GM23338 (cell line): ENCODE results near the gene MAP3K13. TPM values are rescaled to one million over a fixed set of nuclear protein-coding genes. Genes with fewer than 3 reads are reported as not detected.

Experiments used
- ATAC-seq: fragments of 200-7000 bp; cut with Tn5 transposase; 3 replicates; pipeline ENCODE4 v1.9.1; 2020
- DNase-seq: peaks from one replicate; pipeline ENCODE4 v3.0.0-alpha.2; 2015; ENCODE audit warnings: low spot score
- H2AFZ ChIP-seq: fragments of 200-600 bp; sonication (generic); 2 replicates; pipeline ENCODE4 v1.8.0; 2016; ENCODE audit warnings: antibody characterized with exemption, mild to moderate bottlenecking, moderate library complexity
- H3F3A ChIP-seq: fragments of 200-600 bp; sonication (generic); replicated peaks from 2 replicates; pipeline ENCODE4 v1.8.0; 2017; ENCODE audit warnings: antibody characterized with exemption, mixed run types, low read depth
- H3K27ac ChIP-seq: fragments of 200-600 bp; sonication (generic); 2 replicates; pipeline ENCODE4 v1.6.1; 2016; ENCODE audit warnings: low read depth
- H3K27me3 ChIP-seq: fragments of 200-600 bp; sonication (generic); 2 replicates; pipeline ENCODE4 v1.8.0; 2016; ENCODE audit warnings: mild to moderate bottlenecking, mixed run types, moderate library complexity; ENCODE audit not compliant: insufficient read depth
- H3K36me3 ChIP-seq: fragments of 200-600 bp; sonication (generic); 2 replicates; pipeline ENCODE4 v1.8.0; 2016; ENCODE audit warnings: mild to moderate bottlenecking; ENCODE audit not compliant: insufficient read depth
- H3K4me1 ChIP-seq: fragments of 200-600 bp; sonication (generic); 2 replicates; pipeline ENCODE4 v1.8.0; 2016; ENCODE audit warnings: mild to moderate bottlenecking, moderate library complexity; ENCODE audit not compliant: insufficient read depth
- H3K4me2 ChIP-seq: fragments of 200-600 bp; sonication (generic); 2 replicates; pipeline ENCODE4 v1.7.1; 2017; ENCODE audit warnings: mixed run types
- H3K4me3 ChIP-seq: fragments of 200-600 bp; sonication (generic); 2 replicates; pipeline ENCODE4 v1.6.1; 2016; ENCODE audit warnings: mixed run types
- H3K79me2 ChIP-seq: fragments of 200-600 bp; sonication (generic); replicated peaks from 2 replicates; pipeline ENCODE4 v1.8.0; 2017; ENCODE audit warnings: mild to moderate bottlenecking; ENCODE audit not compliant: insufficient read depth
- H3K9me2 ChIP-seq: fragments of 200-600 bp; sonication (generic); 2 replicates; pipeline ENCODE4 v1.8.0; 2017; ENCODE audit not compliant: insufficient read depth
- H4K20me1 ChIP-seq: fragments of 200-600 bp; sonication (generic); replicated peaks from 2 replicates; pipeline ENCODE4 v1.8.0; 2017; ENCODE audit warnings: mild to moderate bottlenecking; ENCODE audit not compliant: insufficient read depth
- H3K27ac Mint-ChIP-seq: 2 replicates; pipeline ENCODE4 v1.8.0; 2020; ENCODE audit warnings: inconsistent platforms, mild to moderate bottlenecking, moderate library complexity, mixed read lengths
- H3K27me3 Mint-ChIP-seq: 3 replicates; pipeline ENCODE4 v1.8.0; 2022; ENCODE audit warnings: low read depth, mild to moderate bottlenecking, moderate library complexity, mixed read lengths, inconsistent platforms; ENCODE audit not compliant: insufficient read depth, poor library complexity
- H3K36me3 Mint-ChIP-seq: 3 replicates; pipeline ENCODE4 v1.8.0; 2021; ENCODE audit warnings: low read depth, mild to moderate bottlenecking, inconsistent platforms, moderate library complexity, mixed read lengths
- H3K4me1 Mint-ChIP-seq: 3 replicates; pipeline ENCODE4 v1.8.0; 2020; ENCODE audit warnings: mild to moderate bottlenecking, inconsistent platforms, mixed read lengths
- H3K4me3 Mint-ChIP-seq: 3 replicates; pipeline ENCODE4 v1.8.0; 2021; ENCODE audit warnings: moderate library complexity, mild to moderate bottlenecking, inconsistent platforms, mixed read lengths
- H3K9me3 Mint-ChIP-seq: 3 replicates; pipeline ENCODE4 v1.8.0; 2020; ENCODE audit warnings: moderate library complexity, mild to moderate bottlenecking, inconsistent platforms, mixed read lengths
- CREB1 ChIP-seq: fragments of 250-450 bp; sonication (Bioruptor Pico); IDR thresholded peaks from 2 replicates; pipeline ENCODE4 v1.5.0; 2020; ENCODE audit warnings: low read depth, mild to moderate bottlenecking, moderate library complexity
- CTCF ChIP-seq, 2 experiments: fragments of 200-600 bp in 1 of 2; sonication (generic) in 1 of 2; conservative IDR thresholded peaks; 2 replicates each; pipeline versions ENCODE4 v1.5.1 to v1.6.1; 2016 to 2017; ENCODE audit warnings: antibody characterized with exemption in 2 of 2, low read depth in 2 of 2, mild to moderate bottlenecking in 2 of 2, moderate library complexity in 1 of 2
- EZH2phosphoT487 ChIP-seq: fragments of 200-600 bp; sonication (generic); IDR thresholded peaks from one replicate; pipeline ENCODE4 v1.8.1; 2018; ENCODE audit warnings: antibody characterized with exemption; ENCODE audit not compliant: unreplicated experiment
- POLR2AphosphoS5 ChIP-seq: IDR thresholded peaks from 2 replicates; pipeline ENCODE4 v1.6.1; 2016; ENCODE audit warnings: antibody characterized with exemption, low read depth
- STAT1 ChIP-seq: IDR thresholded peaks from one replicate; pipeline ENCODE4 v1.6.1; 2016; ENCODE audit warnings: antibody characterized with exemption; ENCODE audit not compliant: unreplicated experiment
- ZNF114 ChIP-seq: fragments of 250-450 bp; sonication (Bioruptor Pico); IDR thresholded peaks from 2 replicates; pipeline ENCODE4 v1.5.0; 2020; ENCODE audit warnings: mild to moderate bottlenecking, moderate library complexity
- ZNF331 ChIP-seq: fragments of 250-450 bp; sonication (Bioruptor Pico); IDR thresholded peaks from 2 replicates; pipeline ENCODE4 v1.5.0; 2020; ENCODE audit warnings: low read depth, mild to moderate bottlenecking, moderate library complexity
- long read RNA-seq: library from polyadenylated mRNA; unstranded; transcript quantifications from one replicate; pipeline ENCODE4 v2.0.0, GENCODE V29; 2020; ENCODE audit not compliant: unreplicated experiment
- polyA plus RNA-seq: library from polyadenylated mRNA; unstranded; fragments of >200 nt; fragmentation: Nextera tagmentation; extraction: Ambion mirVana; gene quantifications from 2 replicates; pipeline ENCODE4 v1.2.1, GENCODE V29; 2016
- total RNA-seq: library from RNA; depleted of rRNA; stranded (reverse); fragments of >200 nt; shearing (Covaris generic); gene quantifications from 2 replicates; pipeline ENCODE4 v1.2.3, GENCODE V29; 2014; rRNA removed
- TF ChIP-seq, protein P1 (sequence below): IDR thresholded peaks from 2 replicates; pipeline ENCODE4 v1.6.1; 2016; ENCODE audit warnings: antibody characterized with exemption
- TF ChIP-seq, protein P2 (sequence below): fragments of 250-450 bp; sonication (Bioruptor Pico); IDR thresholded peaks from 2 replicates; pipeline ENCODE4 v1.5.0; 2020; ENCODE audit warnings: mild to moderate bottlenecking, moderate library complexity

Gene MAP3K13
- total RNA-seq (10.7 and 18.9 TPM in 2 replicates), polyA plus RNA-seq (128 and 129 TPM in 2 replicates)
- long read RNA-seq, transcript MAP3K13-212 (3 exons, 1,681 nt) = major isoform, 10 of 12 reads
- long read RNA-seq, partial matches to known transcripts = 0 of 12 reads
- long read RNA-seq, other reads (novel, unspliced or antisense) = 1 of 12 reads

DNA sequence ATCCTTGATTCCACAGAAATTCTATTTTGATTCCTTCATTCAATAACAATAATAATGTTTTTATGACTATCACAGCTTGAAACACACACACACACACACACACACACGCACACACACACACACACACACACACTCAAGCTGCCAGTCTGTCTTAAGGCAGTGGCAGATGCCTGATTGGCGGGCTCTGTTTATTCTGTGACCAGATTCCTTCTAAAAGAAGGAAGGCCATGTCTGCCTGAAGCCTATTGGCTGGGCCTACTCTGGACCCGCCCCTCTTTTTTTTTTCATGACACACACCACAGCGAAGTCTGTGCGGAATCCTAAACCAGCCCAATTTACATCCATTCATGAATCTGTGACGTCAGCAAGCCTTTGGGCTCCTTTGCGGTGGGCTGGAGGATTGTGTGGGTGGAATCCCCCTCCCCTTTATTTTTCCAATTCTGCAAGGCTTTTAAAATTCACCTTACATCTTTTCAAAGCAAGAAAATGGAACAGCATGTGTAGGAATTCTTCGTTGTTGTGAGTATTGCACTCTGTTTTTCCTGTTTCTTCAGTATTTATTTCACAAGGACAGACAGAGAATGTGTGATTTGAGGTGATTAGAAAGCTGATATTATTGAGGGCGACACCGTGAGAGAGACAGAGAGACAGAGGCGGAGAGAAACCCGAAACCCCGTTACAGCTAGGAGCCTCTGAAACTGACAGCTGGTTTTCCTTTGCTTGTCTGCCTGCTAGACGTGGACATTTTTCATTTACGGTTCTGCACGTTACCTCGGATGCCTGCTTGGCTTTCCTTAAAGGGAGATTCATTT, at the start of gene MAP3K13:
Gene MAP3K13, plus strand, starts transcription at position 287 of the 812 bp plus-strand sequence. CDS start 65,446 bp downstream, outside the sequence.
- Histone ChIP-seq H3K4me1 (peaks cover 3% of the 10 kb centered on the region; the same call in 1 of the 2 replicates), H2AFZ (peak within 1 kb of the TSS; percentile 90), H3F3A (no peaks in the 10 kb centered on the region), H3K27me3 (peaks cover 19% of the 10 kb centered on the region), H3K36me3 (no peaks in the 10 kb centered on the region), H3K79me2 (no peaks in the 10 kb centered on the region), H3K27ac (no peak within 1 kb of the TSS), H4K20me1 (no peaks in the 10 kb centered on the region), H3K9me2 (no peaks in the 10 kb centered on the region), H3K4me3 (peak within 1 kb of the TSS; percentile 68), H3K4me2 (peak within 1 kb of the TSS; percentile 91)
- no peaks in the 10 kb centered on the region for H3K9me3 Mint-ChIP-seq
- H3K27me3 Mint-ChIP-seq = peaks cover 4% of the 10 kb centered on the region
- peak; percentile 90 for TF ChIP-seq CREB1 (CRISPR knock-in tag)
- TF ChIP-seq ZNF114 (CRISPR knock-in tag) = no peak
- DNase-seq = peak; percentile 94
- H3K4me1 Mint-ChIP-seq = peaks cover 5% of the 10 kb centered on the region; the same call in 2 of the 3 replicates
- no peaks in the 10 kb centered on the region for H3K36me3 Mint-ChIP-seq
- no peak within 1 kb of the TSS for H3K27ac Mint-ChIP-seq
- ATAC-seq = peak; percentile 99
- peak within 1 kb of the TSS; percentile 89 for H3K4me3 Mint-ChIP-seq

- Mint-ChIP-seq H3K4me1 (peaks cover 4% of the 10 kb centered on the region; the same call in 2 of the 3 replicates), H3K36me3 (peaks cover 16% of the 10 kb centered on the region), H3K27ac (no peak overlapping the region), H3K27me3 (no peaks in the 10 kb centered on the region), H3K4me3 (no peak overlapping the region), H3K9me3 (peaks cover 16% of the 10 kb centered on the region)
- DNase-seq (no peak), ATAC-seq (no peak)
- Histone ChIP-seq H2AFZ (no peak overlapping the region), H3K27ac (no peak overlapping the region), H3K27me3 (no peaks in the 10 kb centered on the region), H3K36me3 (no peaks in the 10 kb centered on the region; the same call in 1 of the 2 replicates), H3K4me3 (no peak overlapping the region), H3K4me2 (no peak overlapping the region), H3F3A (no peaks in the 10 kb centered on the region), H3K4me1 (peaks cover 8% of the 10 kb centered on the region), H4K20me1 (no peaks in the 10 kb centered on the region), H3K79me2 (no peaks in the 10 kb centered on the region), H3K9me2 (no peaks in the 10 kb centered on the region)
- TF ChIP-seq EZH2phosphoT487 (no peak), STAT1 (no peak), POLR2AphosphoS5 (no peak), ZNF331 (CRISPR knock-in tag) (no peak), CTCF (conservative IDR thresholded peaks at IDR 0.05; ENCODE audit: low read depth in 2 of 2) (no peak), CREB1 (CRISPR knock-in tag) (no peak)
- TF ChIP-seq, protein P1, sequence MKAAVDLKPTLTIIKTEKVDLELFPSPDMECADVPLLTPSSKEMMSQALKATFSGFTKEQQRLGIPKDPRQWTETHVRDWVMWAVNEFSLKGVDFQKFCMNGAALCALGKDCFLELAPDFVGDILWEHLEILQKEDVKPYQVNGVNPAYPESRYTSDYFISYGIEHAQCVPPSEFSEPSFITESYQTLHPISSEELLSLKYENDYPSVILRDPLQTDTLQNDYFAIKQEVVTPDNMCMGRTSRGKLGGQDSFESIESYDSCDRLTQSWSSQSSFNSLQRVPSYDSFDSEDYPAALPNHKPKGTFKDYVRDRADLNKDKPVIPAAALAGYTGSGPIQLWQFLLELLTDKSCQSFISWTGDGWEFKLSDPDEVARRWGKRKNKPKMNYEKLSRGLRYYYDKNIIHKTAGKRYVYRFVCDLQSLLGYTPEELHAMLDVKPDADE = no peak
- TF ChIP-seq, protein P2, sequence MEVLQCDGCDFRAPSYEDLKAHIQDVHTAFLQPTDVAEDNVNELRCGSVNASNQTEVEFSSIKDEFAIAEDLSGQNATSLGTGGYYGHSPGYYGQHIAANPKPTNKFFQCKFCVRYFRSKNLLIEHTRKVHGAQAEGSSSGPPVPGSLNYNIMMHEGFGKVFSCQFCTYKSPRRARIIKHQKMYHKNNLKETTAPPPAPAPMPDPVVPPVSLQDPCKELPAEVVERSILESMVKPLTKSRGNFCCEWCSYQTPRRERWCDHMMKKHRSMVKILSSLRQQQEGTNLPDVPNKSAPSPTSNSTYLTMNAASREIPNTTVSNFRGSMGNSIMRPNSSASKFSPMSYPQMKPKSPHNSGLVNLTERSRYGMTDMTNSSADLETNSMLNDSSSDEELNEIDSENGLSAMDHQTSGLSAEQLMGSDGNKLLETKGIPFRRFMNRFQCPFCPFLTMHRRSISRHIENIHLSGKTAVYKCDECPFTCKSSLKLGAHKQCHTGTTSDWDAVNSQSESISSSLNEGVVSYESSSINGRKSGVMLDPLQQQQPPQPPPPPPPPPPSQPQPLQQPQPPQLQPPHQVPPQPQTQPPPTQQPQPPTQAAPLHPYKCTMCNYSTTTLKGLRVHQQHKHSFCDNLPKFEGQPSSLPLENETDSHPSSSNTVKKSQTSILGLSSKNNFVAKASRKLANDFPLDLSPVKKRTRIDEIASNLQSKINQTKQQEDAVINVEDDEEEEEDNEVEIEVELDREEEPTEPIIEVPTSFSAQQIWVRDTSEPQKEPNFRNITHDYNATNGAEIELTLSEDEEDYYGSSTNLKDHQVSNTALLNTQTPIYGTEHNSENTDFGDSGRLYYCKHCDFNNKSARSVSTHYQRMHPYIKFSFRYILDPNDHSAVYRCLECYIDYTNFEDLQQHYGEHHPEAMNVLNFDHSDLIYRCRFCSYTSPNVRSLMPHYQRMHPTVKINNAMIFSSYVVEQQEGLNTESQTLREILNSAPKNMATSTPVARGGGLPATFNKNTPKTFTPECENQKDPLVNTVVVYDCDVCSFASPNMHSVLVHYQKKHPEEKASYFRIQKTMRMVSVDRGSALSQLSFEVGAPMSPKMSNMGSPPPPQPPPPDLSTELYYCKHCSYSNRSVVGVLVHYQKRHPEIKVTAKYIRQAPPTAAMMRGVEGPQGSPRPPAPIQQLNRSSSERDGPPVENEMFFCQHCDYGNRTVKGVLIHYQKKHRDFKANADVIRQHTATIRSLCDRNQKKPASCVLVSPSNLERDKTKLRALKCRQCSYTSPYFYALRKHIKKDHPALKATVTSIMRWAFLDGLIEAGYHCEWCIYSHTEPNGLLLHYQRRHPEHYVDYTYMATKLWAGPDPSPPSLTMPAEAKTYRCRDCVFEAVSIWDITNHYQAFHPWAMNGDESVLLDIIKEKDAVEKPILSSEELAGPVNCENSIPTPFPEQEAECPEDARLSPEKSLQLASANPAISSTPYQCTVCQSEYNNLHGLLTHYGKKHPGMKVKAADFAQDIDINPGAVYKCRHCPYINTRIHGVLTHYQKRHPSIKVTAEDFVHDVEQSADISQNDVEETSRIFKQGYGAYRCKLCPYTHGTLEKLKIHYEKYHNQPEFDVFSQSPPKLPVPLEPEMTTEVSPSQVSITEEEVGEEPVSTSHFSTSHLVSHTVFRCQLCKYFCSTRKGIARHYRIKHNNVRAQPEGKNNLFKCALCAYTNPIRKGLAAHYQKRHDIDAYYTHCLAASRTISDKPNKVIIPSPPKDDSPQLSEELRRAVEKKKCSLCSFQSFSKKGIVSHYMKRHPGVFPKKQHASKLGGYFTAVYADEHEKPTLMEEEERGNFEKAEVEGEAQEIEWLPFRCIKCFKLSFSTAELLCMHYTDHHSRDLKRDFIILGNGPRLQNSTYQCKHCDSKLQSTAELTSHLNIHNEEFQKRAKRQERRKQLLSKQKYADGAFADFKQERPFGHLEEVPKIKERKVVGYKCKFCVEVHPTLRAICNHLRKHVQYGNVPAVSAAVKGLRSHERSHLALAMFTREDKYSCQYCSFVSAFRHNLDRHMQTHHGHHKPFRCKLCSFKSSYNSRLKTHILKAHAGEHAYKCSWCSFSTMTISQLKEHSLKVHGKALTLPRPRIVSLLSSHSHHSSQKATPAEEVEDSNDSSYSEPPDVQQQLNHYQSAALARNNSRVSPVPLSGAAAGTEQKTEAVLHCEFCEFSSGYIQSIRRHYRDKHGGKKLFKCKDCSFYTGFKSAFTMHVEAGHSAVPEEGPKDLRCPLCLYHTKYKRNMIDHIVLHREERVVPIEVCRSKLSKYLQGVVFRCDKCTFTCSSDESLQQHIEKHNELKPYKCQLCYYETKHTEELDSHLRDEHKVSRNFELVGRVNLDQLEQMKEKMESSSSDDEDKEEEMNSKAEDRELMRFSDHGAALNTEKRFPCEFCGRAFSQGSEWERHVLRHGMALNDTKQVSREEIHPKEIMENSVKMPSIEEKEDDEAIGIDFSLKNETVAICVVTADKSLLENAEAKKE (CRISPR knock-in tag) = no peak
Observed at GRCh38 chr3:185313693-185314246, 49.2 kb upstream of the MAP3K13 start.
